SKM-1 treated with dmso at 0.1 percent for 144 hours (cell line): ENCODE measurements around the gene PCNX2.

Experiments used
- DNase-seq: peaks from one replicate; lab custom pipeline; 2025; ENCODE audit not compliant: unreplicated experiment; lab: John Stamatoyannopoulos, UW

PCNX2 gene

DNA sequence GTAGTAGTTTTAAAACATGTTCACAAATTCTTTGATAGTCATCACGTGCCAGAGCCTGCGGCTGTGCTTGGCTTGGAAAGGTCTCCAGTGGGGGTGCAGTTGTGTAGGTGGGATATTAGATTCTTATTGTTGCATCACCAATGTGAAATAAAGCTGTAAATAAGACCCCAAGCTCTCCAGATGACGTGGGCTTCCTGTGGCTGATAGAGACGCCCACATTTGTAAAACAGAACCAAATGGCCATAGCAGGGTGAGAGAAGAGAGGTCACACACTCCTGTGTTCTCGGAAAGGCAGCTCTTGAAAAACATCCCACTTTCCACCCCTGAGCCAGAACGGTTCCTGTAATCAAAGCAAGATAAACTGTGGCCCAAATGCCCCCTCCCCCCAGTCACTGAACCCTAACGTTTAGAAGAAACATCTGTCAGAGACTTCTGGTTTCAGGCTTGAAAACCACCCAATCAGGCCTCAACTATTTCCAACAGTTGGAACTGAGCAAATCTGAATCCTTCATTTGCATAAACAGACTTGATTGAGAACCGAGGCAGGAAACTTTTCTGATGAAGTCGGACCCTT, 351.8 kb downstream of the PCNX2 start:
- DNase-seq, result no peak

DNA sequence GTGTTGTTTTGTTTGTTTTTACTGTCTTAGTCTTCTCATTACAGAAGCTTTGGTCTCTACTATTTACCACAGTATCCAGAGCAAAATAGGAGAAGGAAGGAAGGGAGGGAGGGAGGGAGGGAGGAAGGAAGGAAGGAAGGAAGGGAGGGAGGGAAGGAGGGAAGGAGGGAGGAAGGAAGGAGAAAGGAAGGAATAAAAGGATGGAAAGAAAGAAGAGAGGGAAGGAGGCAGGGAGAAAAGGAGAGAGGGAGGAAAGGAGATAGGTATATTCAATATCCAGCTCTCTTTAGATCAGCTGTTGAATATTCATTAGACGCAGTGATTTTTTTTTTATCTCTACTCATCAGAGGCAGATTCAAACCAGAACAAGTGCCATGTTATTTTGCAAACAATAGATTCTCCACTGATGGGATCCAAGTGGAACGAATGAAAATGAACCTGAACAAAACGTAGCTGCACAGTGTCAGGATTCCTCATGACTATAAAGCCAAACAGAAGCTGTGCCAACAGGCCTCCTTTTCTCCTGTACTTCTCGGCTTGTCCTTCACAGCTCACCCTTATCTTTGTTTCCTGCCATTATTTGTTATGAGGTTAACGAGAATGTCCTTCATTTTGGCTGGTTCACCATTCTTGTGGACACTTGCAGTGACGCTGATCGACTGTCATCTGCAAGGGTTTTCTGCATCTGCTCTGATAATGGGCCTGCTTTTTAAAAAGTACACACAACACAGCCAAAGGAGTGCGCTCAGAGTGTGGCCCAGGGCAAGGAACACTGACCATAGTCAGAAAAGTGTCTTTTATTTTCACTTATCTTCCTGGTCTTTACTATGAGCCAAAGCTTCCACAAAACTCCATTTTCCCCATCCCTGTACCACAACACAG, 352.9 kb downstream of the PCNX2 start:
- DNase-seq, result no peak

DNA sequence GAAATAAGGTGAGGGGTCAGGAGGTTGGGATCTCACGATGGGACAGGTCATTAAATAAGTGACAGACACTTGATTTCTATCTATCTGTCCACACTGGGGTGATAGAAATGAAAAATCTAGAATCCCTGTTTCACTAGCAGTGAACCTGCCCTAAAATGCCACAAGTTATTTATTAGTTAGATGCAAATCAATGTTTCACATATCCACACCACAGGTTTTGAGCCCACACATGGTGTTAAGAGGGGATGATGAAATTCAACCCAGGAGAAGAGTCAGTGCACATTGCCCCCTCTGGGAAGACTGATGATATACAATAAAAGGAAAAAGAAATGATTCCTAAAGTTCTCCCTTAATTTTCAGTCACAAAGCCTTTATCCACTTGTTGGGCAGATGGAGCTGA, 355.3 kb downstream of the PCNX2 start:
- no peak for DNase-seq

DNA sequence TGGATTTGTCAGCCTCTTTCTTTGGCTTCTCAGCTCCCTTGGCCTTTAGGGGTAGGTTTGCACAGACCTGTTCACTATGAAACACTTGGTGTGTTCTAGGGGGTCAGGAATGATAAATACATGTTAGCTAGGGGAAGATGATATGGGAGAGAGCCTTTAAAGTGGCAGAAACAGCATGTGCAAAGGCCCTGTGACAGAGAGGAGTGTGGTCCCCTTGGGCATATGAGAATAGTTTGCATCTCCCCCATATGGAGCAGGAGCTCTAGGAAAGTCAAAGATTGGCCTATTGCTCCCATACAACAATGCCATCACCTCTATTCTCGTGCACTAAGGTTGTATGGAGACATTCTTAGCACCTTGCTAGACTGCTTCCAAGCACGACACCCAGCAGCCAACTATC, 355.8 kb downstream of the PCNX2 start:
- no peak for DNase-seq

DNA sequence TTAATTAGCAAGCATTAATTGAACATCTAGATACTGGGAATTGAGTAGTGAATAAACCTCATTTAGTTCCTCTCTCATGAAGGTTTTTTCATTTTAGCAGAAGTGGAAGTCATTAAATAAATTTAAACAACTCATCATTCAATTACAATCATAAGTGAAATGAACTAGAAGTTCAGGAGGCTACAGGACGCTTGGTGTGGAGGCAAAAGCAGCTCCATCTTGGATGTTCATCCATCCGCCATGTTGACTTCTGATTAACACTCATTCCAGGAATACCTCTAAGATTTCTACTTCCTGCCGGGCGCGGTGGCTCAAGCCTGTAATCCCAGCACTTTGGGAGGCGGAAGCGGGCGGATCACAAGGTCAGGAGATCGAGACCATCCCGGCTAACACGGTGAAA, 356.6 kb downstream of the PCNX2 start:
- no peak for DNase-seq

DNA sequence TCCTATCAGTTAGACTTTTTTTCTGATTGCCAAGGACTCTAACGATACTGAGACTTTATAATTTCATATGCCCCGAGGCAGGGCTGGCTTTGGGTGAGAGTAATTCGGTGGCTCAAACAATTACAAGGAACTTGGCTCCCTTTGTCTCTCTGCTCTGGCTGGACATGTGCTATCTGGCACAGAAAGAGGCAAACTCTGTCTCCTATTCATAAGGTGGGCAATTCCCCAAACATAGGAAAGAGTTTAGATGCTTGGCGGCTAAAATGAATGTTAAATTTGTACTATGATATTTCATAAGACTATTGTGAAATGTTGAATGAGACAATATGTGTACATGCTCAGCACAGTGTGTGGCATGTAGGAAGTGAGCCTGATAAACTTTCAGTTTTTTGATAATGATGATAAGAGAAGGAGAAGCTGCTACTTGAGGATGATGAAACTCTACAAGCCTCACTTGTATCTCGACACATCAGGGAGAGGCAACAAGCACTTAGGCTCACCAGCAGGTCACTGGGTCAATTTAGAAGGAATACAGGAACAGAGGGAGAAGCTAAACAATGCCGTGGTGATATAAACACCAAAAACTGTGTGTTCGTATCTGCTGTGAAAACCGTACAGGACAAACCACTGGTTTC, 357.7 kb downstream of the PCNX2 start:
- peak; percentile 97 for DNase-seq

DNA sequence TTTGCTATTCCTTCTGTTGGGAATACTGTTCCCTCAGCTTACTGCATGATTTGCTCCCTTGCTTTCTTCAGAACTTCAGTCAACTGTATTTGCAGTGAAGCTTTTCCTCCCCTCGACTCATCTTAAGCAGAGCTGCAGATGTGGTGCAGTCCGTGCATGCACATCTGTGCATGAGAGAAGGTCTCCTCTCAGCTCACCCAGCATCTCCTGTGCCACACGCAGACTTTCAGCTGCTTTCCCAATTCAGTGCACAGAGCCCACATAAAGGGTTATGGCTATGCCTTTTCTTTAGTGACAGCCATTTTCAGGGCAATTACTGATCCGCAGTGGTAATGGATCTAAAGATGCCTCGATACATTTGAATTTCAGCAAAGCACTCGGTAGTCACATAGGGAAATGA, 358.6 kb downstream of the PCNX2 start:
- no peak for DNase-seq
